B cell (primary cell): ENCODE results near the gene PLK3. TPM values are rescaled to one million over a fixed set of nuclear protein-coding genes. Genes with fewer than 3 reads are reported as not detected.
A peak's percentile ranks its signal among the peaks of the same experiment; 100 is the strongest.

ENCODE experiments used
- ATAC-seq: fragments of 200-7000 bp; cut with Tn5 transposase; one replicate; pipeline ENCODE4 v1.10.0; 2021; ENCODE audit warnings: low read depth, mild to moderate bottlenecking, moderate number of reproducible peaks, moderate library complexity
- CTCF ChIA-PET: fragments of 350-600 bp; sonication (Branson Sonifier 250); formaldehyde crosslinking; loops from one replicate; lab custom pipeline; 2021; ENCODE audit warnings: antibody characterized with exemption, inconsistent platforms; lab: Charles Lee
- POLR2A ChIA-PET: fragments of 350-600 bp; sonication (Branson Sonifier 250); formaldehyde crosslinking; loops from one replicate; lab custom pipeline; 2021; ENCODE audit warnings: antibody characterized with exemption; lab: Charles Lee
- DNase-seq: peaks from one replicate; pipeline ENCODE4 v3.0.0; 2013
- H2AFZ ChIP-seq: 2 replicates; pipeline ENCODE4 v1.6.1; 2012; ENCODE audit warnings: mild to moderate bottlenecking, low read depth, low read length; ENCODE audit not compliant: insufficient read depth, poor library complexity, severe bottlenecking
- H3K27ac ChIP-seq, 2 donors: 1 replicate in 1 of 2; 2 replicates in 1 of 2; pipeline ENCODE4 v1.5.1; 2012 to 2013; ENCODE audit warnings: low read length in 2 of 2, mild to moderate bottlenecking in 2 of 2, moderate library complexity in 1 of 2
- H3K27me3 ChIP-seq, 4 experiments: fragments of 200-600 bp in 1 of 4; sonication (generic) in 1 of 4; replicated peaks in 1 of 4; 1 replicate in 2 of 4; 2 replicates in 2 of 4; pipeline versions ENCODE4 v1.6.1 to v1.7.0; 2013 to 2016; ENCODE audit warnings: low read length in 3 of 4, mild to moderate bottlenecking in 2 of 4, mixed read lengths in 1 of 4, moderate library complexity in 1 of 4; ENCODE audit not compliant: insufficient read depth in 4 of 4, control insufficient read depth in 3 of 4; ENCODE audit errors: control extremely low read depth in 1 of 4
- H3K36me3 ChIP-seq, 2 experiments: replicated peaks in 1 of 2; 1 replicate in 1 of 2; 2 replicates in 1 of 2; pipeline versions ENCODE4 v1.6.1 to v1.7.1; 2013; ENCODE audit warnings: low read length in 1 of 2; ENCODE audit not compliant: insufficient read depth in 2 of 2, control insufficient read depth in 1 of 2; ENCODE audit errors: control extremely low read depth in 1 of 2, extremely low read depth in 1 of 2
- H3K4me1 ChIP-seq, 2 donors: fragments of 200-600 bp in 1 of 2; sonication (generic) in 1 of 2; 1 replicate in 1 of 2; 2 replicates in 1 of 2; pipeline versions ENCODE4 v1.5.1 to v1.6.1; 2013 to 2017; ENCODE audit warnings: low read length in 2 of 2; ENCODE audit not compliant: control insufficient read depth in 2 of 2, insufficient read depth in 2 of 2
- H3K4me2 ChIP-seq: replicated peaks from 2 replicates; pipeline ENCODE3; 2012; ENCODE audit warnings: mild to moderate bottlenecking, low read depth, low read length; ENCODE audit not compliant: poor library complexity, severe bottlenecking
- H3K4me3 ChIP-seq, 5 experiments: fragments of 200-600 bp in 1 of 5; sonication (generic) in 1 of 5; 1 replicate in 3 of 5; 2 replicates in 2 of 5; pipeline versions ENCODE4 v1.5.1 to v1.7.0; 2011 to 2016; ENCODE audit warnings: low read length in 4 of 5, mild to moderate bottlenecking in 4 of 5, low read depth in 2 of 5, control low read depth in 1 of 5, moderate library complexity in 1 of 5; ENCODE audit not compliant: insufficient read depth in 1 of 5; ENCODE audit errors: control extremely low read depth in 1 of 5, extremely low read depth in 1 of 5
- H3K79me2 ChIP-seq: fragments of 200-600 bp; sonication (generic); one replicate; pipeline ENCODE4 v1.6.0; 2016; ENCODE audit warnings: low read length; ENCODE audit not compliant: control insufficient read depth, insufficient read depth
- H3K9ac ChIP-seq: fragments of 200-600 bp; sonication (generic); 2 replicates; pipeline ENCODE4 v1.6.1; 2017; ENCODE audit warnings: mild to moderate bottlenecking, low read length, moderate library complexity
- H3K9me3 ChIP-seq, 3 donors: one replicate each; pipeline versions ENCODE4 v1.6.1 to v1.7.1; 2013; ENCODE audit warnings: low read length in 2 of 3; ENCODE audit not compliant: control insufficient read depth in 2 of 3, insufficient read depth in 1 of 3; ENCODE audit errors: control extremely low read depth in 1 of 3
- H4K20me1 ChIP-seq: 2 replicates; pipeline ENCODE4 v1.6.0; 2012; ENCODE audit warnings: mild to moderate bottlenecking, low read length; ENCODE audit not compliant: insufficient read depth, control insufficient read depth, poor library complexity, severe bottlenecking
- H3K27ac Mint-ChIP-seq: one replicate; pipeline ENCODE4 v1.8.0; 2021; ENCODE audit warnings: mixed read lengths
- H3K27me3 Mint-ChIP-seq: one replicate; pipeline ENCODE4 v1.8.0; 2021; ENCODE audit warnings: mixed read lengths
- H3K4me1 Mint-ChIP-seq: one replicate; pipeline ENCODE4 v1.8.0; 2021; ENCODE audit warnings: mixed read lengths
- H3K4me3 Mint-ChIP-seq: one replicate; pipeline ENCODE4 v1.8.0; 2021; ENCODE audit warnings: mixed read lengths
- H3K9me3 Mint-ChIP-seq: one replicate; pipeline ENCODE4 v1.8.0; 2022; ENCODE audit warnings: mixed read lengths; ENCODE audit not compliant: insufficient read depth
- CTCF ChIP-seq: fragments of 200-600 bp; IDR thresholded peaks from one replicate; pipeline ENCODE4 v1.8.0; 2022; ENCODE audit warnings: antibody characterized with exemption, mild to moderate bottlenecking
- EZH2 ChIP-seq: IDR thresholded peaks from 2 replicates; pipeline ENCODE4 v1.6.1; 2012; ENCODE audit warnings: borderline replicate concordance, low read depth, mild to moderate bottlenecking, moderate library complexity, low read length; ENCODE audit not compliant: insufficient read depth, poor library complexity, severe bottlenecking
- WGBS: methylation state at CpG from one replicate; pipeline ENCODE4 v1.1.5; 2013; ENCODE audit warnings: missing lambda C conversion rate; ENCODE audit not compliant: insufficient coverage; 5-methylcytosine and 5-hydroxymethylcytosine counted together
- intact Hi-C: fragments of 100-400 bp; cut with micrococcal nuclease; formaldehyde crosslinking; loops from one replicate; pipeline ENCODE4 v1.10.0; 2022
- polyA minus RNA-seq: library from RNA; depleted of rRNA, polyadenylated mRNA; stranded (reverse); fragments of >200 nt; gene quantifications from 2 replicates; pipeline ENCODE4 v1.2.3, GENCODE V29; 2012
- polyA plus RNA-seq: library from polyadenylated mRNA; depleted of rRNA; stranded (reverse); fragments of >200 nt; gene quantifications from 2 replicates; pipeline ENCODE4 v1.2.3, GENCODE V29; 2012
- total RNA-seq, 2 donors: library from RNA; stranded (reverse); fragments of 120-200 nt in 1 of 2; gene quantifications; 1 replicate in 1 of 2; 2 replicates in 1 of 2; pipeline versions ENCODE4 v1.2.3 to v1.2.4, GENCODE V29; 2013 to 2022

Gene PLK3
- total RNA-seq (30.1 and 35.9 TPM in 2 replicates), polyA plus RNA-seq (93.5 and 165 TPM in 2 replicates), polyA minus RNA-seq (74.2 and 79.9 TPM in 2 replicates)
- 11.8 TPM for total RNA-seq (2013)

GRCh38 chr1:44799770-44800584, at the start of gene PLK3:
Gene PLK3 (plus strand): TSS chr1:44800377. CDS start chr1:44800464, 87 bp downstream.
- intact Hi-C loops = loop anchor here (2.0 kb wide), 8 partner anchors 13 to 691 kb away; partner anchors contain the start of genes KIF2C, RNU5D-1, RPS8 and TESK2
- ChIA-PET CTCF (interaction anchor here (0.6 to 4.2 kb wide), 25 partner anchors 9 to 692 kb away, joined by 3 to 70 read pairs (median 5); partner anchors contain the start of genes BEST4, BTBD19, HECTD3 and RNU5D-1), POLR2A (interaction anchor here (0.7 to 2.6 kb wide), 18 partner anchors 9 to 782 kb away, joined by 3 to 61 read pairs (median 6); partner anchors contain the start of genes BTBD19, EIF2B3, HECTD3 and MUTYH)
- peaks cover 5% of the 10 kb centered on the region for H3K79me2 ChIP-seq
- peak within 1 kb of the TSS; percentile 69 for H3K9ac ChIP-seq
- no peaks in the 10 kb centered on the region for H3K9me3 ChIP-seq
- ATAC-seq (peak; percentile 89), DNase-seq (peak; percentile 99)
- no peaks in the 10 kb centered on the region for H3K9me3 Mint-ChIP-seq
- peak within 1 kb of the TSS; percentile 100 for H3K4me2 ChIP-seq
- TF ChIP-seq CTCF (peak; percentile 85), EZH2 (no peak)
- H3K4me3 Mint-ChIP-seq = peak within 1 kb of the TSS; percentile 99
- H2AFZ ChIP-seq = peak within 1 kb of the TSS; percentile 80
- peaks cover 16 to 38% of the 10 kb centered on the region in 2 donors for H3K4me1 ChIP-seq
- no peaks in the 10 kb centered on the region for H3K27me3 Mint-ChIP-seq
- H4K20me1 ChIP-seq = no peaks in the 10 kb centered on the region
- peaks cover 33% of the 10 kb centered on the region for H3K4me1 Mint-ChIP-seq
- peak within 1 kb of the TSS; percentile 61 to 88 (median 85) for H3K4me3 ChIP-seq
- H3K27ac Mint-ChIP-seq = peak within 1 kb of the TSS; percentile 100
- H3K27ac ChIP-seq = peak within 1 kb of the TSS; percentile 84 to 93
- H3K27me3 ChIP-seq = no peaks in the 10 kb centered on the region
- peaks cover 0 to 13% of the 10 kb centered on the region in 2 experiments for H3K36me3 ChIP-seq
- under 1% methylated on average over 79 of the region's 79 CpGs for WGBS
